RWPE1 (cell line): ENCODE data around the gene TMEM135.
"Not testable (repeated sequence)": the region's sequence is repeated elsewhere in the genome, so short reads cannot be mapped to it uniquely, and the experiment has no call there.

Experiments used
- CTCF ChIA-PET: fragments of 350-600 bp; sonication (Branson Sonifier 250); formaldehyde crosslinking; extraction: SDS; loops from one replicate; lab custom pipeline; 2021; lab: Yijun Ruan, JAX
- POLR2A ChIA-PET: fragments of 400-600 bp; formaldehyde crosslinking; extraction: SDS; loops from one replicate; lab custom pipeline; 2020; ENCODE audit warnings: antibody characterized with exemption; ENCODE audit not compliant: low non-redundant PET; lab: Yijun Ruan, JAX
- DNase-seq: peaks from one replicate; pipeline ENCODE4 v3.0.0; 2012; ENCODE audit warnings: low spot score
- H3K27ac ChIP-seq: fragments of 450-650 bp; 2 replicates; pipeline ENCODE4 v1.5.1; 2017
- CTCF ChIP-seq: fragments of 450-650 bp; conservative IDR thresholded peaks from 2 replicates; pipeline ENCODE4 v1.5.1; 2017; ENCODE audit warnings: low read depth, mild to moderate bottlenecking

Gene TMEM135

GRCh38 chr11:87148749-87149148, 111.0 kb downstream of the TMEM135 start:
- H3K27ac ChIP-seq: no peak overlapping the region

GRCh38 chr11:87149782-87150181, 112.0 kb downstream of the TMEM135 start:
- H3K27ac ChIP-seq, POLR2A ChIA-PET, CTCF ChIA-PET, DNase-seq: not testable (repeated sequence)

More at GRCh38 chr11:87148749-87149148, 111.0 kb downstream of the TMEM135 start:
- CTCF ChIA-PET: no interaction called here
- no peak for TF ChIP-seq CTCF
- DNase-seq: no peak
- POLR2A ChIA-PET: no interaction called here

GRCh38 chr11:87150936-87151335, 113.2 kb downstream of the TMEM135 start:
- ChIA-PET POLR2A (no interaction called here), CTCF (interaction anchor here (0.6 to 0.8 kb wide), 2 partner anchors 42 to 49 kb away, joined by 5 to 6 read pairs; no protein-coding TSS in a partner anchor)
- no peak overlapping the region for H3K27ac ChIP-seq
- no peak for TF ChIP-seq CTCF
- DNase-seq: no peak

- no peak overlapping the region for H3K27ac ChIP-seq
- ChIA-PET POLR2A (no interaction called here), CTCF (no interaction called here)
- TF ChIP-seq CTCF: no peak
- no peak for DNase-seq
These were observed 116.5 kb downstream of the TMEM135 start for GRCh38 chr11:87154246-87154645.

GRCh38 chr11:87156970-87157369, 119.2 kb downstream of the TMEM135 start:
- TF ChIP-seq CTCF: no peak
- ChIA-PET POLR2A (no interaction called here), CTCF (no interaction called here)
- no peak for DNase-seq
- H3K27ac ChIP-seq: no peak overlapping the region

- H3K27ac ChIP-seq, CTCF ChIA-PET, DNase-seq, POLR2A ChIA-PET: not testable (repeated sequence)
These were observed 131.3 kb downstream of the TMEM135 start for GRCh38 chr11:87169076-87169475.

- ChIA-PET POLR2A (no interaction called here), CTCF (interaction anchor here (0.5 to 0.7 kb wide), 2 partner anchors 30 to 592 kb away, joined by 3 to 4 read pairs; no protein-coding TSS in a partner anchor)
- TF ChIP-seq CTCF: no peak
- no peak overlapping the region for H3K27ac ChIP-seq
- DNase-seq: peak; percentile 43
These were observed 135.7 kb downstream of the TMEM135 start for GRCh38 chr11:87173185-87174039.
